AG09319 (cell line): Measurements from ENCODE around the gene CAMTA1.

Source experiments
- DNase-seq: peaks from one replicate; pipeline ENCODE4 v3.0.0-alpha.2; 2010; ENCODE audit warnings: low read depth; ENCODE audit errors: extremely low read depth
- TF ChIP-seq, protein P1 (sequence below): IDR thresholded peaks from 2 replicates; pipeline ENCODE4 v1.5.1; 2011; ENCODE audit warnings: low read depth, mild to moderate bottlenecking, inconsistent platforms, low read length, moderate library complexity

Gene CAMTA1

DNA sequence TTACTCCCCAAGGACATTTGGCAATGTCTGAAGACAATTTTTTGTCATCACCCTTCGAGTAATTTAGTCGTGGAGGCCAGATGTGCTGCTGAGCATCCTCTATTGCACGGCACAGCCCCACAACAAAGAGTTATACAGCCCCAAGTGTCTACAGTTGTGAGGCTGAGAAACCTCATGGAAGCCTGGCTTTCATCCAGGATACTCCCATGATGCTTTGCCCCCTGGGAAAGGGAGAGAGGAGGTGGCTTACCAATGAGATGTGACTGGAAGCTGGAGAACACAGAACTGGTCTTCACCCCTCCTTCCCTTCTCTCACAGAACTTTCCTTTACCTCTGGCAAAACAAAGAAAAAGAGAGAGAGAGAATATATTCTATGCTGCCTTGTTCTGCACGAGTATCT, 834.9 kb downstream of the CAMTA1 start:
- TF ChIP-seq, protein P1, sequence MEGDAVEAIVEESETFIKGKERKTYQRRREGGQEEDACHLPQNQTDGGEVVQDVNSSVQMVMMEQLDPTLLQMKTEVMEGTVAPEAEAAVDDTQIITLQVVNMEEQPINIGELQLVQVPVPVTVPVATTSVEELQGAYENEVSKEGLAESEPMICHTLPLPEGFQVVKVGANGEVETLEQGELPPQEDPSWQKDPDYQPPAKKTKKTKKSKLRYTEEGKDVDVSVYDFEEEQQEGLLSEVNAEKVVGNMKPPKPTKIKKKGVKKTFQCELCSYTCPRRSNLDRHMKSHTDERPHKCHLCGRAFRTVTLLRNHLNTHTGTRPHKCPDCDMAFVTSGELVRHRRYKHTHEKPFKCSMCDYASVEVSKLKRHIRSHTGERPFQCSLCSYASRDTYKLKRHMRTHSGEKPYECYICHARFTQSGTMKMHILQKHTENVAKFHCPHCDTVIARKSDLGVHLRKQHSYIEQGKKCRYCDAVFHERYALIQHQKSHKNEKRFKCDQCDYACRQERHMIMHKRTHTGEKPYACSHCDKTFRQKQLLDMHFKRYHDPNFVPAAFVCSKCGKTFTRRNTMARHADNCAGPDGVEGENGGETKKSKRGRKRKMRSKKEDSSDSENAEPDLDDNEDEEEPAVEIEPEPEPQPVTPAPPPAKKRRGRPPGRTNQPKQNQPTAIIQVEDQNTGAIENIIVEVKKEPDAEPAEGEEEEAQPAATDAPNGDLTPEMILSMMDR, result no peak
- no peak for DNase-seq

DNA sequence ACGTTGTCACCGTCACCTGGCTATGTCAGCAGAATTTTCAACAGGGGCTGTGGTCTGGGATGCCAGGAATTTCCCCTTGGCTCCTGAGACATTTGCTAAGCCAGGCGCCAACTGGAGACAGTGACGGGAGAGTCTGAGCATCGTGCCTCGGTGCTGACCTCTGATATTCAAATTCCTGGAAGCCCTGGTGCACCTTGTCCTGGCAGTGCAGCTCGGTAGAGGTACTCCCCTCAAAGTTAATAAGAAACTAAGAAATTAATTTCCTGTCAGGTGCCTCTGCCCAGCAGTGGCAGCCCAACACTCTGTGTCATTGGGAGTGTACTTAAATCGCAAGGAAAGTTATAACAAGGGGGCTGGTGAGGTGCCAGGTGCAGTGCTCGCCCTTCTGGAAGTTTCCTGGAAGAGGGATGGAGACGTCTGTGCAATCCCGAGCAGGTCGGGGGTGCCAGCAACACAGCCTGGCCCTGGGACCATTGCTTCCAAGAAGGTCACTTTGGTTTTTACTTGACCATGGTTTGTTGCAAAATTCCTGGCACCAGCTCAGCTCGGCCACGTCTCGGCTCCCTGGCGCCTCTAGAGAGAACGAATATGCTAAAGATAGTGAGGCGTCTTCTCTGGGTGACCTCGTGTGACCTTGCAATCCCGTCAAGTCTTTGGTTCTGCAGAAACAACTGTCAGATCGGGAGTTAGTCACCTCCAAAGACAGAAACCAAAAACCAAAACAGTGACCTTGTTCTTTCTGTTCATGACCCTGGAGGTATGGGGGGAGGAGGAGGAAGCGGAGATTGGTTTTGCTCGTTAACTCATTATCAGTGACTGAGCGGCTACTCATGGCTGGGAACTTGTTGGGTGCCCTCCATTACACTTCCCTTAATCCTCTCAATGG, 836.3 kb downstream of the CAMTA1 start:
- DNase-seq, result no peak
- TF ChIP-seq, protein P1, result no peak

DNA sequence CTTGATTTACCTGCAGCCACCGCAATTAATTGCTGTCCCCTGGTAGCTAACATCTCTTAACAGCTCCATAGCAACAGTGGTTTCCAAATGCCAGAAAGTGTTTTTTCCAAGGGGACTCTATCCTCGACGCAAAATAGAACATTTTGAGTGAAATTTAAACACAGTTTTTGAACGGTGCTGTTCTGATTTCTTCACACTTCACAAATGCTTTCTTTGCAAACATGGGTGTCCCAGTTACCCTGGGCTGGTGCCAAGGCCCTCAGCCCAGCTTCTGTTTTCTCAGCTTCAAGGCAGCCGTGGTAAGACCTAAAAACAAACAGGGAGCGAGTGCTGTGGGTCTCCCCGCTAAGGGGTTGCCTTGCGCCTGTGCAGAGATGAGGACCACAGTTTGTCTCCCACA, 838.6 kb downstream of the CAMTA1 start:
- no peak for DNase-seq

DNA sequence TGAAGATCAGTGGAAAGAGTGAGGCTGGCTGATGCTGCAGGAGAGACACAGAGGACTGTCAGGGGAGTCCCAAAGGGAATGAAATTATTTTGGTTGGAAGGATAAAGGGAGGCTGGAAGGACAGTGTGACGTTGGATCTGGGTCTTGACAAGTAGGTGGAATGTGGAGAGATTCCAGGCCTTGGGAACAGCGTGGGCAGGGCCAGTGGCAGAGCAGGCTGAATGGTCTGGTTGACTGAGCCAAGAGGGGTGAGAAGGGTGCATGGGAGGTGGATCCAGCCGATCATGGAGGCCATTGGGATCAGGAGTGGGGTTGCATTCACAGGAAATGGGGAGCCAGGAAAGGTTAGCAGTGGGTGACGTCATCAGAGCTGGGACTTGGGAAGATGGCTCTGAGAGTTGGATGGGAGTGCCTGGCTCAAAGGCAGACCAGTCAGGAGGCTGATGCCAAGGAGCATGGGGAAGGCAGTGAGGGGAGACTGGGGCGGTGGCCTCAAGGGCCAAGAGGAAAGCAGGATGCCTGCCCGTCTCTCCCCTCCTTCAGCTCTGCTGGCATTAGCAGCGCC, 839.6 kb downstream of the CAMTA1 start:
- TF ChIP-seq, protein P1, result no peak
- DNase-seq, result no peak

More for the DNA sequence above, 838.6 kb downstream of the CAMTA1 start:
- TF ChIP-seq, protein P1, result no peak

DNA sequence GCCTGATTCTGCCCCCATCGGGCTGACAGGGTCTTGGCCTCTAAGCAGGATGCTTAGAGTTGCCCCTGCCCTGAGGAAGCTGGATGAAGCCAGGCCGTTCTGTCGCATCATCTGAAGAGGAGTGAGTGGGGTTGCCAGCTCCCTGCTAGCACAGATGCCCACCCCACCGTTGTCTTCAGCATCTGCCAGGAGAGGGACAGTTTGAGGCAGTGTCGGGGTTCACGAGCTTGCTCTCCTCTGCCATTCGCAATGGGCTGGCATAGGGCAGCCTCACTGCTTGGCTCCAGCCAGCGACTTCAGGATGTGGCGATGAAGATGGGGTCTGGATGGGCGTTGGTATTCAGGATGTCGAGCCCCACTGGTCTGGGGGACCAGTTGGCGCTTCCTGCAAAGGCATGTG, 840.1 kb downstream of the CAMTA1 start:
- TF ChIP-seq, protein P1, result no peak
- DNase-seq, result no peak

DNA sequence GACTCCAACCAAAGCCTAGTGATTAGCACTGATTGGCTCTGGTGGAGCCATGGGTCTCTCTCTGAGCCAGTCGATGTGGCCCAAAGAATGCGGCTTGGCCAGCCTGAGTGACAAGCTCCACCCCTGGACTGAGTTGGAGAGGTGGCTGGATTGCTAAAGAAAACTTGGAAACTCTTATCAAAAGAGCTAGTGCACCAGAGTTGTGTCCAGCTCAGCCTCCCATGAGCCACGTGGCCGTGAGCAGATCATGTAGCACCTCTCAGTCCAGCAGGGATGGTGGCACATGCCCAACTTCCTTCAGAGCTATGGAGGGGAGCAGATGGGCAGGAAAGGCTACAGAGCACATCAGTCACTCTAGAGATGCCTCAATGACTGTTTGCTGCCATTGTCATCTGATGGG, 843.0 kb downstream of the CAMTA1 start:
- TF ChIP-seq, protein P1, result no peak
- DNase-seq, result no peak

DNA sequence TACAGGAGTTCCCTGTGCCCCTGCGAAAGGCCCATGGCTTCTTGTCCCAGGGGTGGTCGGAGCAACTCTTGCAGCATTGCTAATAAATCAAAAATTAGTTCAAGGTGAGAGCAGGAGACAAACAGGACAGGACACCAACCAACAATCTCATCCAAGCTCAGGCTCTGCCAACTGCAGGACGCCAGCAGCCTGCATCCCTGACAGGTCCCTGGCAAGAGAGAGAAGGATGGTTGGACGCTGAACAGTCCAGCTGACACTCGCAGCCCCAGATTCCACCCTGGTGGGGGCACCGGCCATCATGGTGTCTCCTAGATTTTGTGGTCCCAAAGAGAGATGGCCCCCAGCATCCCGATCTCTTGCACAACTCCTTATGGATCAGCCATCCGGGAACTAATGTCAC, 843.8 kb downstream of the CAMTA1 start:
- TF ChIP-seq, protein P1, result no peak
- DNase-seq, result no peak
